Activated CD4-positive, alpha-beta T cell treated with anti-CD3 and anti-CD28 coated beads, Interleukin-10, Interleukin-2, amounts not matched to agents 100 ng/mL and 50 ng/mL, durations not matched to agents 16 hours and 8 hours (primary cell): ENCODE results near the gene CEP128.

Experiments
- DNase-seq: peaks from one replicate; pipeline ENCODE4 v3.0.0-alpha.2; 2020

The CEP128 gene

GRCh38 chr14:80602946-80603345, 338.6 kb downstream of the CEP128 start:
- no peak for DNase-seq

- DNase-seq, result peak; percentile 80
Measured at GRCh38 chr14:80587096-80587724, 354.3 kb downstream of the CEP128 start.

- no peak for DNase-seq
Measured at GRCh38 chr14:80586131-80586530, 355.4 kb downstream of the CEP128 start.

GRCh38 chr14:80585506-80585835, 356.1 kb downstream of the CEP128 start:
- DNase-seq, result no peak

- no peak for DNase-seq
Measured at GRCh38 chr14:80584744-80585505, 356.6 kb downstream of the CEP128 start.

- DNase-seq, result no peak
Measured at GRCh38 chr14:80577599-80577998, 363.9 kb downstream of the CEP128 start.

GRCh38 chr14:80576401-80576800, 365.1 kb downstream of the CEP128 start:
- no peak for DNase-seq

- peak; percentile 48 for DNase-seq
Measured at GRCh38 chr14:80575763-80576162, 365.8 kb downstream of the CEP128 start.

GRCh38 chr14:80572666-80573065, 368.9 kb downstream of the CEP128 start:
- DNase-seq, result no peak

GRCh38 chr14:80570930-80571298, 370.6 kb downstream of the CEP128 start:
- no peak for DNase-seq

- DNase-seq, result no peak
Measured at GRCh38 chr14:80567905-80568536, 373.5 kb downstream of the CEP128 start.

- DNase-seq, result no peak
Measured at GRCh38 chr14:80565001-80565400, 376.5 kb downstream of the CEP128 start.

- no peak for DNase-seq
Measured at GRCh38 chr14:80564051-80564450, 377.5 kb downstream of the CEP128 start.

GRCh38 chr14:80560800-80561657, 380.5 kb downstream of the CEP128 start:
- peak; percentile 56 for DNase-seq

GRCh38 chr14:80554139-80554538, 387.4 kb downstream of the CEP128 start:
- no peak for DNase-seq

GRCh38 chr14:80549141-80549540, 392.4 kb downstream of the CEP128 start:
- DNase-seq, result no peak

- no peak for DNase-seq
Measured at GRCh38 chr14:80545935-80546854, 395.3 kb downstream of the CEP128 start.

GRCh38 chr14:80544366-80544765, 397.2 kb downstream of the CEP128 start:
- no peak for DNase-seq

GRCh38 chr14:80543211-80543610, 398.3 kb downstream of the CEP128 start:
- no peak for DNase-seq

- DNase-seq, result no peak
Measured at GRCh38 chr14:80538633-80539375, 402.7 kb downstream of the CEP128 start.

GRCh38 chr14:80537626-80538025, 403.9 kb downstream of the CEP128 start:
- no peak for DNase-seq
